ENCODE results near the gene UROS.

GRCh38 chr10:125844751-125845221, 21.7 kb upstream of the UROS start:
- TF ChIP-seq CTCF (IDR thresholded peaks at IDR 0.05): no peak
- TF ChIP-seq POLR2A (IDR thresholded peaks at IDR 0.05): no peak
